Astrocyte (in vitro differentiated cells and primary cell): ENCODE measurements around the gene KLRC4.

Experiments
- CTCF ChIP-seq: IDR thresholded peaks from 2 replicates; pipeline ENCODE4 v1.5.1; 2011; ENCODE audit warnings: low read depth, mild to moderate bottlenecking, inconsistent platforms, low read length, moderate library complexity; ENCODE audit not compliant: insufficient read depth
- EZH2 ChIP-seq: IDR thresholded peaks from 2 replicates; pipeline ENCODE4 v1.6.1; 2012; ENCODE audit warnings: mild to moderate bottlenecking, low read length, inconsistent platforms; ENCODE audit not compliant: insufficient read depth

- TF ChIP-seq CTCF (no peak), EZH2 (no peak)
Measured at GRCh38 chr12:10362828-10363657, 46.5 kb downstream of the KLRC4 start.
